GM13976 (cell line): Measurements from ENCODE around the gene GLTPD2.

Experiments
- DNase-seq: peaks from one replicate; pipeline ENCODE4 v3.0.0; 2012; ENCODE audit warnings: low spot score
- CTCF ChIP-seq: IDR thresholded peaks from 2 replicates; pipeline ENCODE4 v1.5.1; 2012; ENCODE audit warnings: borderline replicate concordance, mild to moderate bottlenecking; ENCODE audit not compliant: insufficient read depth; ENCODE audit errors: extremely low read depth, missing control alignments, control extremely low read depth
- in situ Hi-C: fragments of 300-500 bp; cut with MboI; formaldehyde crosslinking; loops from one replicate; pipeline ENCODE4 v1.12.0; 2022; ENCODE audit warnings: low sequenced_read_pairs, mixed read lengths, inconsistent platforms; ENCODE audit not compliant: unreplicated experiment

GLTPD2 gene

GRCh38 chr17:4750606-4751005 lies 38.2 kb upstream of the GLTPD2 start:
- TF ChIP-seq CTCF, result no peak
- no peak for DNase-seq
- in situ Hi-C loops, result no loop called here

GRCh38 chr17:4751932-4752331 lies 36.8 kb upstream of the GLTPD2 start:
- in situ Hi-C loops, result no loop called here
- no peak for TF ChIP-seq CTCF
- DNase-seq, result no peak

- in situ Hi-C loops, result no loop called here
- no peak for TF ChIP-seq CTCF
- DNase-seq, result no peak
These were observed 35.4 kb upstream of the GLTPD2 start for GRCh38 chr17:4753392-4753791.

- in situ Hi-C loops, result no loop called here
- DNase-seq, result no peak
- TF ChIP-seq CTCF, result no peak
These were observed 29.0 kb upstream of the GLTPD2 start for GRCh38 chr17:4759776-4760236.

GRCh38 chr17:4764595-4764994 lies 24.2 kb upstream of the GLTPD2 start:
- no peak for TF ChIP-seq CTCF
- in situ Hi-C loops, result no loop called here
- no peak for DNase-seq

- DNase-seq, result no peak
- in situ Hi-C loops, result no loop called here
- no peak for TF ChIP-seq CTCF
These were observed 22.6 kb upstream of the GLTPD2 start for GRCh38 chr17:4766201-4766600.

- no peak for TF ChIP-seq CTCF
- in situ Hi-C loops, result no loop called here
- no peak for DNase-seq
These were observed 22.0 kb upstream of the GLTPD2 start for GRCh38 chr17:4766723-4767122.
